ENCODE measurements around the gene GNAQ. TPM values are rescaled to one million over a fixed set of nuclear protein-coding genes. Genes with fewer than 3 reads are reported as not detected.
A peak's percentile ranks its signal among the peaks of the same experiment; 100 is the strongest.

GNAQ gene
- total RNA-seq, 2 donors from 2014 or later, result 15.8 to 22.1 TPM

DNA sequence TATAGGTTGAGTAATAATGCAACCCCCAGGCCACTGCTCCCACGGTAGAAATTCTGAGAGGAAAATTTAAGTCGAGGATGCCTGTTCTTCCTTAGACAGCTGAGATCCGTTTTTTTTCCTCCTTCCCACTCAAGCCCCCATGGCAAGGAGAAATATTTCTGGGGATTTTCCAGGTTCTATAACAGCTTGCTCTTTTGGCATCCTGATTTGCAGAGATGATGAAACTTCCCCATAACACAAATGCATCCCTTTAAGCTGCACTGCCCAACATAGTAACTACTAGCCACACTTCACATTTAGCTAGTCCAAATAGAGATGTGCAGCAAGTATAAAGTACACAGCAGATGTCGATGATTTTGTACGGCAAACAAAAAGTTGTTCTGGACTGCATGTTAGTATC is 351.0 kb downstream of the GNAQ start:
- Histone ChIP-seq H3K27ac (no peak overlapping the region), H3K27me3 (no peaks in the 10 kb centered on the region), H3K4me1 (no peaks in the 10 kb centered on the region), H3K4me3 (no peak overlapping the region), H3K36me3 (replicated peaks in 1 of 2; ENCODE audit: insufficient read depth in 1 of 2, low read depth in 2 of 2) (no peaks in the 10 kb centered on the region), H3K9me3 (no peaks in the 10 kb centered on the region)
- TF ChIP-seq CTCF (IDR thresholded peaks at IDR 0.05), result no peak
- no peak for TF ChIP-seq POLR2A (IDR thresholded peaks at IDR 0.05)
- WGBS, 2 donors, result 71 to 76% methylated on average over 5 of the region's 5 CpGs
- ATAC-seq, result no peak
- intact Hi-C loops (cut with DNase I), result no loop called here
- no peak for DNase-seq

GRCh38 chr9:77679661-77680368 is 351.8 kb downstream of the GNAQ start:
- WGBS, 2 donors, result 79 to 84% methylated on average over 8 to 9 of the region's 9 CpGs
- intact Hi-C loops (cut with DNase I), result no loop called here
- TF ChIP-seq CTCF (IDR thresholded peaks at IDR 0.05) (no peak), POLR2A (IDR thresholded peaks at IDR 0.05) (no peak)
- Histone ChIP-seq H3K36me3 (replicated peaks in 1 of 2; ENCODE audit: insufficient read depth in 1 of 2, low read depth in 2 of 2) (no peaks in the 10 kb centered on the region), H3K27me3 (no peaks in the 10 kb centered on the region), H3K4me1 (no peaks in the 10 kb centered on the region), H3K4me3 (no peak overlapping the region), H3K27ac (no peak overlapping the region), H3K9me3 (no peaks in the 10 kb centered on the region)
- DNase-seq (no peak), ATAC-seq (no peak)

DNA sequence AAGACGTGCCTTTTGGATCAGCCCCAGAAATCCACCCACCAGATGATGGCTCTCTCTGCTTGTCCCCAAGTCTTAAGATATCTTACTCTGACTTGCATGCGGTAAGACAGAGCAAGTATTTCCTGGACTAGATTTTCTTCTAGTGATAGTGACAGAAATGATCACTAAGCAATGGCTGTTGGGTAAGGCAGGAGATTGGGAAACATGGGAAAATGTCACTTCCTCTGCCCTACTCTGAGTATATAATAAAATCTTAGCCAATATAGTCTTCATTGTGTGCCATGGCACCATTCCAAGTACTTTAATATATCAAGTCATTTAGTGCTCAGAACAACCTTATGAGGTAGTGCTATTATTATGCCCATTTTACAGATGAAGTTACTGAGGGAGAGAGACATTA is 352.5 kb downstream of the GNAQ start:
- no peak for TF ChIP-seq CTCF (IDR thresholded peaks at IDR 0.05)
- TF ChIP-seq POLR2A (IDR thresholded peaks at IDR 0.05), result no peak
- no peak for ATAC-seq

DNA sequence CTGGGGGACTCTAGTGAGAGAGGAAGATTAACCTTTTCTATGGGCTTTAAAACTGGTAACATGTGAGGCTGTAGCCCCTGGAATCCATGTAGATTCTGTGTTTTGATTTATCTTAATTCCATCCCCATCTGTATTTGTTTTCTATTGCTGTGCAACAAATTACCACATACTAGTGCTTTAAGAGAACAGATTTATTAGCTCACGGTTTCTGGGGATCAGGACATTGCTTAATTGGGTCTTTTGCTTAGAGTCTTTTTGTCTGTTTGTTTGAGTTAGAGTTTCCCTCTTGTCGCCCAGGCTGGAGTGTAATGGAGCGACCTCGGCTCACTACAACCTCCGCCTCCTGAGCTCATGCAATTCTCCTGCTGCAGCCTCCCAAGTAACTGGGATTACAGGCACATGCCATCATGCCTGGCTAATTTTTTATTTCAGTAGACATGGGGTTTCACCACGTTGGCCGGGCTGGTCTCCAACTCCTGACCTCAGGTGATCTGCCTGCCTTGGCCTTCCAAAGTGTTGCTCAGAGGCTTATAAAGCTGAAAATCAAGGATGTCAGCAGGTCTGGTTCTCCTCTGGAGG is 353.6 kb downstream of the GNAQ start:
- TF ChIP-seq POLR2A (IDR thresholded peaks at IDR 0.05), result no peak
- TF ChIP-seq CTCF (IDR thresholded peaks at IDR 0.05), result no peak
- Histone ChIP-seq H3K27me3 (no peaks in the 10 kb centered on the region), H3K9me3 (no peaks in the 10 kb centered on the region), H3K4me1 (no peaks in the 10 kb centered on the region), H3K4me3 (no peak overlapping the region), H3K27ac (no peak overlapping the region), H3K36me3 (replicated peaks in 1 of 2; ENCODE audit: insufficient read depth in 1 of 2, low read depth in 2 of 2) (no peaks in the 10 kb centered on the region)
- peak in 1 of 4 donors; percentile 7 for DNase-seq
- no peak for ATAC-seq
- WGBS, 2 donors, result 66 to 74% methylated on average over 7 of the region's 7 CpGs
- intact Hi-C loops (cut with DNase I), result no loop called here

More for the DNA sequence above, 352.5 kb downstream of the GNAQ start:
- Histone ChIP-seq H3K4me3 (no peak overlapping the region), H3K9me3 (no peaks in the 10 kb centered on the region), H3K27me3 (no peaks in the 10 kb centered on the region), H3K27ac (no peak overlapping the region), H3K36me3 (replicated peaks in 1 of 2; ENCODE audit: insufficient read depth in 1 of 2, low read depth in 2 of 2) (no peaks in the 10 kb centered on the region), H3K4me1 (no peaks in the 10 kb centered on the region)
- intact Hi-C loops (cut with DNase I), result no loop called here
- 51 to 63% methylated on average over 2 of the region's 2 CpGs for WGBS, 2 donors
- DNase-seq, result no peak

- DNase-seq, result no peak
- intact Hi-C loops (cut with DNase I), result no loop called here
- Histone ChIP-seq H3K4me1 (no peaks in the 10 kb centered on the region), H3K9me3 (no peaks in the 10 kb centered on the region), H3K27ac (no peak overlapping the region), H3K4me3 (no peak overlapping the region), H3K27me3 (no peaks in the 10 kb centered on the region), H3K36me3 (replicated peaks in 1 of 2; ENCODE audit: insufficient read depth in 1 of 2, low read depth in 2 of 2) (no peaks in the 10 kb centered on the region)
- no peak for TF ChIP-seq CTCF (IDR thresholded peaks at IDR 0.05)
- TF ChIP-seq POLR2A (IDR thresholded peaks at IDR 0.05), result no peak
- no peak for ATAC-seq
- WGBS, 2 donors, result 78 to 84% methylated on average over 4 of the region's 4 CpGs
Observed at GRCh38 chr9:77677397-77677796, 354.2 kb downstream of the GNAQ start.

Data from body of pancreas (tissue), 4 donors.